ENCODE data around the gene CLEC6A. TPM values are rescaled to one million over a fixed set of nuclear protein-coding genes. Genes with fewer than 3 reads are reported as not detected.

CLEC6A gene
- not detected for total RNA-seq

DNA sequence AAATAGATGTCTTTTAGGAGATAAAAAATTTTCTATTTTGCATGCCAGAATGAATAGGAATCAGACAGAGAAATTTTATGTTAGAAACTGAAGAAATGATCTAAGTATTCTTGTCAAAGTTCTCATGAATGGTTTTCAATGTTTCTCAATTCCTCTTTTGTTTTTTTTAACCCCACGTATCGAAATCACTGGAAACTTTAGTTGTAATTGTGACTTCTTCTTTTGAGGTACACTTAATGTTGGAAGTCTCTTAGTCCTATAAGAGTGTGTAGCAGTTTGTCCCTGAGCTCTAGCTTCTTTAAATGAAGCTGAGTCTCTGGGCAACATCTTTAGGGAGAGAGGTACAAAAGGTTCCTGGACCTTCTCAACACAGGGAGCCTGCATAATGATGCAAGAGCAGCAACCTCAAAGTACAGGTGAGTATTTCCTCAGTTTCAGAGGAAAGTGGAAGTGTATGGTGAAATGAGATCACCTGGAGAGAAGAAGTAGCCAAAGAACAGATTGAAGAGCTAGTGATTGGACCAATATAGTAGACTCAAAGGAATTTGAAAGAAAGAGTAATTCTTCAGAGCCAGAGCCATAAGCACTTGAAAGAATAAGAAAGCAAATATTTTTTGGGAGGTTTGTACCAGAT lies at the start of gene CLEC6A:
Gene CLEC6A, plus strand, starts transcription at position 236 of the 634 bp plus-strand sequence. Its CDS starts 150 bp downstream, at position 386.

DNA sequence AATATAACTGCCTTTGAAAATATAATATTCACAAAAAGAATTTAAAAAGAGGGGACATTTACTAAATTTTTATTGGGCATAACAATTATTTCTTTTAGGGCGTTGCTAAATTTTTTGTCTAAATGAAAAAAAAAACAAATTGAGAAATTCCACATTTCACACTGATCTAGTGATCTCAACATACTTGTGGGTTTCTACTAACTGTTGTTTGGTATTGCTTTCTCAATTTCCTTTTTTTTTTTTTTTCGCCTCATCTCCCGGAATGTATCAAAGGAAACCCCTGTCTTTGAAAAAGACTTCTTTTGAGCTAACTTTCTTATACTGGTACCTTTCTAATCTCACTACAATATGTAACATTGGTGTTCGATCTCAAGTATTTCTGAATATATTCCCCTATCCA lies 57.5 kb downstream of the CLEC6A start, which contains the start of gene CLEC4D:
Gene CLEC4D, plus strand, starts transcription at position 248 of the 400 bp plus-strand sequence. CDS start 230 bp downstream, outside the sequence.

Small RNA genes lying within 50 kb of the gene (small RNA-seq; reads per million reads assigned to genes)
- gene RNU6-275P, result 0 reads per million in 2 donors

Other genes with a start within 250 kb of the CLEC6A start
- under 1 TPM in 1 of 2 donors, not detected in 1; under 0.01 TPM for gene FAM90A1, start 228.3 kb upstream of the CLEC6A start, total RNA-seq
- gene CLEC4D, start 57.5 kb downstream of the CLEC6A start, total RNA-seq, result not detected
- gene CLEC4E, start 84.9 kb downstream of the CLEC6A start, total RNA-seq, result not detected
- not detected for gene AICDA, start 156.9 kb downstream of the CLEC6A start, total RNA-seq
- not detected for gene MFAP5, start 206.9 kb downstream of the CLEC6A start, total RNA-seq
- 10 to 100 TPM; 24.4 to 36.6 TPM for gene RIMKLB, start 242.0 kb downstream of the CLEC6A start, total RNA-seq

All from melanocyte of skin (primary cell).